ENCODE results near the gene PTPRZ1. TPM values are rescaled to one million over a fixed set of nuclear protein-coding genes. Genes with fewer than 3 reads are reported as not detected.

Gene PTPRZ1
- total RNA-seq (2021; fragmentation: NEBNext Ultra II Directional; extraction: Animal tissue kit (Norgen Biotek cat#: 25700)), result under 1 TPM in 2 of 6 experiments, not detected in 4; 0.07 to 0.13 TPM
- long read RNA-seq, result 0 reads

DNA sequence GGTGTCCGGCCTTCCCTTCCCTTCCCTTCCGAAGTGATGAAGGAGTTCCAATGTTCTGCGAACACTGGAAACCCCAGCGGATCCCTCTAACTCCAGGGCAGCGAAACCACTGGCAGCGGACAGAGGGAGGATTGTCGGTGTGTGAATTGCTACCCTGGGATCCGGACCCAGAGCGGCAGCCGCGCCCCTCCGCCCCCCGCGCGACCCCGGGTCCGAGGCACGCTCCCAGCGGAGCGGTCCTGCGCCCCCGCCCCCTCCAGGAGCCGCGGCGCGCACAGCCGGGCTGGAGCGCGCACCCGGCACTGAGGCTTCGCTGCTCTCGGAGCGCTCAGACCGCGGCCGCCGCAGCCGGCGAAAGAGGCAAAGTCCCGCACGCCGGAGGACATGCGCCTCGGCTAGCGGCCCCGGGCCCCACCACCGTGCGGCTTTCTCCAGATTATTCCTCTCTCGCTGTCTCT lies at the start of gene PTPRZ1:
TSS of gene PTPRZ1 (plus strand) at position 331 of the 458 bp plus-strand sequence. CDS start 339 bp downstream, outside the sequence.
- H3K27me3 Mint-ChIP-seq (ENCODE audit: insufficient read depth), result peaks cover 19% of the 10 kb centered on the region

DNA sequence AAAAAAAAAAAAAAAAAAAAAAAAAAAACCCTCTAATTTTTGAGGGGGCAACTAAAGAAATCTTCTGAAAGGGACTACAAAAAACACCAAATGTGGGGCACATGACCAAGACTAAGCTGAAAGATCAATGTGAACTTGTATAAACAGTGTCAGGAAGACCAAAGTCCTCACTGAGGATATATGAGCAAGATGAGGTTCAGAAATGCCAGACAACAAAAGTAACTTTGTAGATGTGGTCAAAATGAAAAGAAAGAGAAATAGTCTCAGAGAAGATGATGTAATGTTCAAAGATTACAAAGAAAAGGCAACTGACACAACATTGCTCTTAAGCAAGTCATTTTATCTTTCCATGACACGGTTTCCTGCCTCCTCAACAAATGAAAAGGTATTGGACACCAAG lies 48.7 kb upstream of the PTPRZ1 start:
- no peak for DNase-seq
- Mint-ChIP-seq H3K4me1 (ENCODE audit: low read depth) (no peaks in the 10 kb centered on the region), H3K27ac (no peak overlapping the region), H3K27me3 (ENCODE audit: insufficient read depth) (no peaks in the 10 kb centered on the region; the same call in 1 of the 2 replicates), H3K9me3 (no peaks in the 10 kb centered on the region), H3K36me3 (ENCODE audit: low read depth) (no peaks in the 10 kb centered on the region), H3K4me3 (no peak overlapping the region)
- TF ChIP-seq, protein P1, sequence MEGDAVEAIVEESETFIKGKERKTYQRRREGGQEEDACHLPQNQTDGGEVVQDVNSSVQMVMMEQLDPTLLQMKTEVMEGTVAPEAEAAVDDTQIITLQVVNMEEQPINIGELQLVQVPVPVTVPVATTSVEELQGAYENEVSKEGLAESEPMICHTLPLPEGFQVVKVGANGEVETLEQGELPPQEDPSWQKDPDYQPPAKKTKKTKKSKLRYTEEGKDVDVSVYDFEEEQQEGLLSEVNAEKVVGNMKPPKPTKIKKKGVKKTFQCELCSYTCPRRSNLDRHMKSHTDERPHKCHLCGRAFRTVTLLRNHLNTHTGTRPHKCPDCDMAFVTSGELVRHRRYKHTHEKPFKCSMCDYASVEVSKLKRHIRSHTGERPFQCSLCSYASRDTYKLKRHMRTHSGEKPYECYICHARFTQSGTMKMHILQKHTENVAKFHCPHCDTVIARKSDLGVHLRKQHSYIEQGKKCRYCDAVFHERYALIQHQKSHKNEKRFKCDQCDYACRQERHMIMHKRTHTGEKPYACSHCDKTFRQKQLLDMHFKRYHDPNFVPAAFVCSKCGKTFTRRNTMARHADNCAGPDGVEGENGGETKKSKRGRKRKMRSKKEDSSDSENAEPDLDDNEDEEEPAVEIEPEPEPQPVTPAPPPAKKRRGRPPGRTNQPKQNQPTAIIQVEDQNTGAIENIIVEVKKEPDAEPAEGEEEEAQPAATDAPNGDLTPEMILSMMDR (IDR thresholded peaks at IDR 0.05), result no peak

More for the DNA sequence above, at the start of gene PTPRZ1:
- no peak for DNase-seq
- no peak within 1 kb of the TSS for H3K27ac Mint-ChIP-seq
- peaks cover 15% of the 10 kb centered on the region for H3K4me1 Mint-ChIP-seq (ENCODE audit: low read depth)
- TF ChIP-seq, protein P1 (IDR thresholded peaks at IDR 0.05), result no peak
- H3K4me3 Mint-ChIP-seq, result peak within 1 kb of the TSS; percentile 91
- no peaks in the 10 kb centered on the region for H3K36me3 Mint-ChIP-seq (ENCODE audit: low read depth)
- no peaks in the 10 kb centered on the region for H3K9me3 Mint-ChIP-seq

- Mint-ChIP-seq H3K27me3 (ENCODE audit: insufficient read depth) (no peaks in the 10 kb centered on the region; the same call in none of the 2 replicates), H3K4me3 (no peak overlapping the region), H3K36me3 (ENCODE audit: low read depth) (no peaks in the 10 kb centered on the region), H3K27ac (no peak overlapping the region), H3K9me3 (no peaks in the 10 kb centered on the region), H3K4me1 (ENCODE audit: low read depth) (no peaks in the 10 kb centered on the region)
- DNase-seq, result no peak
- TF ChIP-seq, protein P1 (IDR thresholded peaks at IDR 0.05), result no peak
These were observed 41.6 kb upstream of the PTPRZ1 start for GRCh38 chr7:121831351-121831750.

DNA sequence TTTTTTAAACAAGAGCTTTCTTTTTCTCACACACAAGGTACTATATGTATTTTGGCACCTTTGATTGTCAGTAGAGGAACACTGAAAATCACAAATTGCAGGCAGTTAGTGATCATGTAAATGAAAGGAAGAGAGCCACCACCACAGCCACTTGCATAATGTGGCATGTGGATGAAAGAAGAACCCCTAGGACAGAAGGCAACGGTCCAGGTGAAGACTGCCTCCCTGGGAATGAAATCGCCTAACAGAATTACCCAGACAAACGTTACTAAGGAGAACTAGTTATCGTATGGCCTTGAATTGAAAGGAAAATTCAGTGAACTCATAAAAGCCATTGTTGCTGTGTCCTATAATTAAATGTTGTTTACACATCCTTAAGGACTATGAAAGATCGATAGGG lies 41.2 kb upstream of the PTPRZ1 start:
- Mint-ChIP-seq H3K27ac (no peak overlapping the region), H3K4me1 (ENCODE audit: low read depth) (no peaks in the 10 kb centered on the region), H3K27me3 (ENCODE audit: insufficient read depth) (no peaks in the 10 kb centered on the region; the same call in none of the 2 replicates), H3K4me3 (no peak overlapping the region), H3K9me3 (no peaks in the 10 kb centered on the region), H3K36me3 (ENCODE audit: low read depth) (no peaks in the 10 kb centered on the region)
- no peak for DNase-seq
- TF ChIP-seq, protein P1 (IDR thresholded peaks at IDR 0.05), result no peak

GRCh38 chr7:121832347-121832746 lies 40.6 kb upstream of the PTPRZ1 start:
- Mint-ChIP-seq H3K4me3 (no peak overlapping the region), H3K27ac (no peak overlapping the region), H3K9me3 (no peaks in the 10 kb centered on the region), H3K27me3 (ENCODE audit: insufficient read depth) (no peaks in the 10 kb centered on the region; the same call in 1 of the 2 replicates), H3K4me1 (ENCODE audit: low read depth) (no peaks in the 10 kb centered on the region), H3K36me3 (ENCODE audit: low read depth) (no peaks in the 10 kb centered on the region)
- TF ChIP-seq, protein P1 (IDR thresholded peaks at IDR 0.05), result no peak
- no peak for DNase-seq

All from HFFc6 (cell line).